Measurements from ENCODE around the gene PAK4. TPM values are rescaled to one million over a fixed set of nuclear protein-coding genes. Genes with fewer than 3 reads are reported as not detected.

The PAK4 gene
- total RNA-seq, 2 experiments from 2014 or later, result 2.7 to 6.3 TPM

DNA sequence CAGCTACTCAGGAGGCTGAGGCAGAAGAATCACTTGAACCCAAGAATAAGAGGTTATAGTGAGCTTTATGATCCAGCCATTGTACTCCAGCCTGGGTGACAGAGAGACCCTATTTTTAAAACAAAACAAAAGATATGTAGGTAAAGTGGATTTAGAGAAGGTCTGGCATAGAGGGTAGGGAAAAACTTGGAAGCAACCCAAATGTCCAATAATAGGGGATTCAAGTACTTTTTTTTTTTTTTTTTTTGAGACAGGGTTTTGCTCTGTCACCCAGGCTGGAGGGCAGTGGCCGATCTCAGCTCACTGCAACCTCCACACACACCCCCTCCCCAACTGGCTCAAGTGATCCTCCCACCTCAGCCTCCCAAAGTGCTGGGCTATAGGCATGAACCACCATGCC, 5.8 kb upstream of the PAK4 start:
- Mint-ChIP-seq H3K36me3 (ENCODE audit: low read depth) (no peaks in the 10 kb centered on the region), H3K27me3 (peaks cover 5% of the 10 kb centered on the region), H3K4me3 (no peak overlapping the region), H3K27ac (no peak overlapping the region), H3K9me3 (no peaks in the 10 kb centered on the region), H3K4me1 (ENCODE audit: low read depth) (peaks cover 19% of the 10 kb centered on the region)
- ATAC-seq (ENCODE audit: poor library complexity) (no peak), DNase-seq (no peak)
- Histone ChIP-seq H3K4me1 (ENCODE audit: insufficient read depth, low read length) (peaks cover 13% of the 10 kb centered on the region), H3K4me3 (ENCODE audit: low read length) (no peak overlapping the region), H3K27me3 (ENCODE audit: control insufficient read depth in 1 of 2, insufficient read depth in 2 of 2, low read length in 2 of 2) (no peaks in the 10 kb centered on the region), H3K36me3 (ENCODE audit: insufficient read depth, low read length) (no peaks in the 10 kb centered on the region), H3K27ac (ENCODE audit: low read depth in 1 of 2, low read length in 2 of 2) (no peak overlapping the region), H3K9me3 (ENCODE audit: control insufficient read depth in 1 of 2, insufficient read depth in 1 of 2, low read length in 2 of 2) (no peaks in the 10 kb centered on the region)
- TF ChIP-seq, protein P1, sequence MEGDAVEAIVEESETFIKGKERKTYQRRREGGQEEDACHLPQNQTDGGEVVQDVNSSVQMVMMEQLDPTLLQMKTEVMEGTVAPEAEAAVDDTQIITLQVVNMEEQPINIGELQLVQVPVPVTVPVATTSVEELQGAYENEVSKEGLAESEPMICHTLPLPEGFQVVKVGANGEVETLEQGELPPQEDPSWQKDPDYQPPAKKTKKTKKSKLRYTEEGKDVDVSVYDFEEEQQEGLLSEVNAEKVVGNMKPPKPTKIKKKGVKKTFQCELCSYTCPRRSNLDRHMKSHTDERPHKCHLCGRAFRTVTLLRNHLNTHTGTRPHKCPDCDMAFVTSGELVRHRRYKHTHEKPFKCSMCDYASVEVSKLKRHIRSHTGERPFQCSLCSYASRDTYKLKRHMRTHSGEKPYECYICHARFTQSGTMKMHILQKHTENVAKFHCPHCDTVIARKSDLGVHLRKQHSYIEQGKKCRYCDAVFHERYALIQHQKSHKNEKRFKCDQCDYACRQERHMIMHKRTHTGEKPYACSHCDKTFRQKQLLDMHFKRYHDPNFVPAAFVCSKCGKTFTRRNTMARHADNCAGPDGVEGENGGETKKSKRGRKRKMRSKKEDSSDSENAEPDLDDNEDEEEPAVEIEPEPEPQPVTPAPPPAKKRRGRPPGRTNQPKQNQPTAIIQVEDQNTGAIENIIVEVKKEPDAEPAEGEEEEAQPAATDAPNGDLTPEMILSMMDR (IDR thresholded peaks at IDR 0.05), result no peak
- CTCF ChIA-PET, result interaction anchor here (1.4 kb wide), 1 partner anchor 208 kb away, joined by 3 read pairs; no protein-coding TSS in a partner anchor
- POLR2A ChIA-PET, result no interaction called here
- intact Hi-C loops (cut with DNase I, micrococcal nuclease), result loop anchor here (5.0 to 10.0 kb wide), 6 partner anchors 67 to 555 kb away; partner anchors contain the start of genes PLEKHG2 (in 2 of the 2) and EID2B (in 1 of the 2)

DNA sequence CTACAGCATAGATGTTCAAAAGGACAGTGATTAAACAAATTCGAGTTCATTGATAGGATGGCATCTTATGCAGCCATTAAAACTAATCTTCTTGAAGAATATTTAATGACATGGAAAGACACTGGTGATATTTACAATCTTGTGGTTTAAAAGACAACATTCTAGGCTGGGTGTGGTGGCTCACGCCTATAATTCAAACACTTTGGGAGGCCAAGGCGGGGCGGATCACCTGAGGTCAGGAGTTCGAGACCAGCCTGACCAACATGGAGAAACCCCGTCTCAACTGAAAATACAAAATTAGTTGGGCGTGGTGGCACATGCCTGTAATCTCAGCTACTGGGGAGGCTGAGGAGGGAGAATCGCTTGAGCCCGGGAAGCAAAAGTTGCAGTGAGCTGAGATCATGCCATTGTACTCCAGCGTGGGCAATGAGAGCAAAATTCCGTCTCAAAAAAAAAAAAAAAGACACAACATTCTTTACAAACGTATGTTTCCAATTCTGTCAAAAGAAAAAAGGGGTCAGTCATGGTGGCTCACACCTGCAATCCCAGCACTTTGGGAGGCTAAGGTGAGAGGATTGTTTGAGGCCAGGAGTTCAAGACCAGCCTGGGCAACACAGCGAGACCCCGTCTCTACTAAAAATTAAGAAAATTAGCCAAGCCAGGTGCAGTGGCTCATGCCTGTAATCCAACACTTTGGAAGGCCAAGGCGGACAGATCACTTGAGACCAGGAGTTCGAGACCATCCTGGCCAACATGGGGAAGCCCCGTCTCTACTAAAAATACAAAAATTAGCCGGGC, 2.5 kb upstream of the PAK4 start:
- TF ChIP-seq, protein P1 (IDR thresholded peaks at IDR 0.05), result no peak
- Histone ChIP-seq H3K4me1 (ENCODE audit: insufficient read depth, low read length) (peaks cover 30% of the 10 kb centered on the region), H3K36me3 (ENCODE audit: insufficient read depth, low read length) (no peaks in the 10 kb centered on the region), H3K9me3 (ENCODE audit: control insufficient read depth in 1 of 2, insufficient read depth in 1 of 2, low read length in 2 of 2) (no peaks in the 10 kb centered on the region), H3K27me3 (ENCODE audit: control insufficient read depth in 1 of 2, insufficient read depth in 2 of 2, low read length in 2 of 2) (no peaks in the 10 kb centered on the region), H3K27ac (ENCODE audit: low read depth in 1 of 2, low read length in 2 of 2) (no peak overlapping the region), H3K4me3 (ENCODE audit: low read length) (no peak overlapping the region)
- Mint-ChIP-seq H3K4me1 (ENCODE audit: low read depth) (peaks cover 44% of the 10 kb centered on the region), H3K27me3 (peaks cover 5% of the 10 kb centered on the region), H3K27ac (no peak overlapping the region), H3K4me3 (peak overlapping the region; percentile 42), H3K36me3 (ENCODE audit: low read depth) (peaks cover 5% of the 10 kb centered on the region), H3K9me3 (no peaks in the 10 kb centered on the region)
- CTCF ChIA-PET, result interaction anchor here (1.1 to 1.2 kb wide), 3 partner anchors 10 to 223 kb away, joined by 3 to 4 read pairs (median 4); no protein-coding TSS in a partner anchor
- no peak for ATAC-seq (ENCODE audit: poor library complexity)
- intact Hi-C loops (cut with DNase I, micrococcal nuclease), result loop anchor here (1.0 to 10.0 kb wide), 8 partner anchors 64 to 552 kb away; partner anchors contain the start of genes PLEKHG2 (in 2 of the 2) and EID2B (in 1 of the 2)
- DNase-seq, result no peak
- POLR2A ChIA-PET, result interaction anchor here (1.3 to 2.0 kb wide), 2 partner anchors 219 to 289 kb away, joined by 3 to 6 read pairs; partner anchors contain the start of genes PLEKHG2 and SAMD4B

DNA sequence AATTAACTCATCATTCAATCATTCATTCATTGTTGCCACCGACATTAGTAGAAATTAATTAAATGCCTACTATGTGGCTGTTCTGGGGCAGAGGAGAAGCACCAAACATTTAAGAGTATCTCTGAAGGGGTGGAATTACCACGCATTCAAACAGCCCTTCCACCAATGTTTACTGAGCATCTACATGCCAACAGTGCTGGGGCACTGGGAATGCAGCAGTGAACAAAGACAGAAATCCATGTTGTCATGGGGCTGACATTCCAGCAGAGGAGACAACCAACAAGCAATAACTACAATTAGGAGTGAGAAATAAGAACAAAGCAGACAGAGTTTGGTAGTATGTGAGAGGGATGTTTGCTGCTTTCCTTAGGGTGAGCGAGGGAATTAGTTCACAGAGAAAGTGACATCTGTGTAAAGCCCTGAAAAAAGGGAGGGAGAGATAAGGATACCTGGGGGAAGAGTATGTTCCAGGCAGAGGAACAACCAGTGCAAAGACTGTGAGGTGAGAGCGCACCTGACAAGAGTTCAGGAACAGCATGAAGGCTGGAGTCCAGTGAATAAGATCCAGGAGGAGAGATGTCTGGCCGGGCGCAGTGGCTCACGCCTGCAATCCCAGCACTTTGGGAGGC, 1.3 kb upstream of the PAK4 start:
- Histone ChIP-seq H3K27ac (ENCODE audit: low read depth in 1 of 2, low read length in 2 of 2) (no peak overlapping the region), H3K27me3 (ENCODE audit: control insufficient read depth in 1 of 2, insufficient read depth in 2 of 2, low read length in 2 of 2) (no peaks in the 10 kb centered on the region), H3K4me3 (ENCODE audit: low read length) (no peak overlapping the region), H3K4me1 (ENCODE audit: insufficient read depth, low read length) (peaks cover 30% of the 10 kb centered on the region), H3K9me3 (ENCODE audit: control insufficient read depth in 1 of 2, insufficient read depth in 1 of 2, low read length in 2 of 2) (no peaks in the 10 kb centered on the region), H3K36me3 (ENCODE audit: insufficient read depth, low read length) (no peaks in the 10 kb centered on the region)
- DNase-seq, result no peak
- Mint-ChIP-seq H3K27me3 (peaks cover 5% of the 10 kb centered on the region), H3K27ac (peak overlapping the region; percentile 60), H3K36me3 (ENCODE audit: low read depth) (peaks cover 5% of the 10 kb centered on the region), H3K9me3 (no peaks in the 10 kb centered on the region), H3K4me3 (peak overlapping the region; percentile 80), H3K4me1 (ENCODE audit: low read depth) (peaks cover 50% of the 10 kb centered on the region)
- CTCF ChIA-PET, result no interaction called here
- TF ChIP-seq, protein P1 (IDR thresholded peaks at IDR 0.05), result no peak
- intact Hi-C loops (cut with DNase I, micrococcal nuclease), result loop anchor here (5.0 to 10.0 kb wide), 6 partner anchors 63 to 551 kb away; partner anchors contain the start of genes PLEKHG2 (in 2 of the 2) and EID2B (in 1 of the 2)
- ATAC-seq (ENCODE audit: poor library complexity), result no peak
- POLR2A ChIA-PET, result no interaction called here

Data from CD4-positive, alpha-beta T cell (primary cell).